ENCODE data around the gene CYS1. TPM values are rescaled to one million over a fixed set of nuclear protein-coding genes. Genes with fewer than 3 reads are reported as not detected.
"Not testable (repeated sequence)": the region's sequence is repeated elsewhere in the genome, so short reads cannot be mapped to it uniquely, and the experiment has no call there.

The CYS1 gene
- polyA plus RNA-seq, 4 donors: 0.54 to 14.8 (median 0.76) TPM; not detected in 1

GRCh38 chr2:10122500-10123280 is 42.5 kb upstream of the CYS1 start, which contains the start of gene RRM2:
RRM2 (plus strand) TSS chr2:10122739; CDS start chr2:10122799, 60 bp downstream.
- Histone ChIP-seq H3K36me3 (ENCODE audit: control insufficient read depth in 3 of 3, insufficient read depth in 2 of 3, low read depth in 1 of 3, low read length in 3 of 3) (peaks cover 0 to 2% (median 0%) of the 10 kb centered on the region in 3 donors), H3K4me3 (ENCODE audit: low read depth in 1 of 3, low read length in 3 of 3) (peak within 1 kb of the TSS; percentile 37 to 70 (median 65)), H3K9me3 (ENCODE audit: control insufficient read depth in 2 of 2, insufficient read depth in 1 of 2, low read depth in 1 of 2, low read length in 1 of 2) (no peaks in the 10 kb centered on the region), H3K27ac (ENCODE audit: low read depth in 1 of 3, low read length in 2 of 3) (peak within 1 kb of the TSS; percentile 73 to 95 (median 92)), H3K4me1 (ENCODE audit: control insufficient read depth in 3 of 3, insufficient read depth in 2 of 3, low read depth in 1 of 3, low read length in 2 of 3) (peaks cover 0 to 45% (median 13%) of the 10 kb centered on the region in 3 donors), H3K27me3 (ENCODE audit: control insufficient read depth in 3 of 3, insufficient read depth in 3 of 3, low read length in 3 of 3) (no peaks in the 10 kb centered on the region)
- WGBS, 3 donors: 0% methylated on average over 56 to 81 of the region's 81 CpGs
- FAIRE-seq (no peak), DNase-seq (peak; percentile 93 to 95)

DNA sequence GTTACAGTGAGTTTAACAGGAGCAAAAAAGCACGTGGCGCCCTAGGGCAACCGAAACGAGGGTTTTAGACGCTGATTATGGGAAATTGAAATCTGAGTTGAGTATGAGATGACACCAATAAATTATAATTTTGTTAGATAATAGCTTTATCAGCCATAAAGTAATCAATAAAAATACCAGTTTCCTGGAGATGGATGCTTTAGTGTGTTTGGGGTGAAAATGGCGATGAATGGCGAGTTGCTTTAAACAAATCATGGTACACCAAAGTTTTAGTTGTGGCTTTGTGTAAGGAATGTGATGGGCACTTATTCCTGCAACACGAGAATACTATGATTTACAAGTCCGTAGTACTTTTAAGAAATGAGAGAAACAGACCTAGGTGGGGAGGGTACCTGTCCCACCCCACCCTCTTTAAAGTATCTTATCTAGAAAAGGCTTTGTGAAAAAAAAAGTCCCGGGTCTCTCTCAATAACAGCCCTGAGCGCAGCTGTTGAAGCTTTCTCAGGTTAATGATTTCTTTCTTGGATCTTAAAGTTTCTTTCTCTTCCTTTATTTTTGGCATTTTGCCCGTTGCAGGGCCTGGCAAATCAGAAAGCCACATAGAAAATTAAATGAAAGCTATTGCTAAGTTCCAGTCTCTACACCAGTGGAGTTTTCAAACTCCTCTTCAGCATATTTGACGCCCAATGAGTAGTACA is 40.8 kb upstream of the CYS1 start:
- WGBS, 3 donors: 3 to 15% (median 5%) methylated on average over 13 of the region's 13 CpGs
- DNase-seq (peak; percentile 80 to 85), FAIRE-seq (no peak)
- no peaks in the 10 kb centered on the region for H3K9me3 ChIP-seq (ENCODE audit: control insufficient read depth in 2 of 2, insufficient read depth in 1 of 2, low read depth in 1 of 2, low read length in 1 of 2)
- peaks cover 0 to 32% (median 8%) of the 10 kb centered on the region in 3 donors for H3K4me1 ChIP-seq (ENCODE audit: control insufficient read depth in 3 of 3, insufficient read depth in 2 of 3, low read depth in 1 of 3, low read length in 2 of 3)
- H3K27me3 ChIP-seq (ENCODE audit: control insufficient read depth in 3 of 3, insufficient read depth in 3 of 3, low read length in 3 of 3): no peaks in the 10 kb centered on the region
- peak overlapping the region; percentile 91 to 95 (median 92) for H3K27ac ChIP-seq (ENCODE audit: low read depth in 1 of 3, low read length in 2 of 3)
- peaks cover 0 to 2% (median 0%) of the 10 kb centered on the region in 3 donors for H3K36me3 ChIP-seq (ENCODE audit: control insufficient read depth in 3 of 3, insufficient read depth in 2 of 3, low read depth in 1 of 3, low read length in 3 of 3)
- peak overlapping the region; percentile 42 to 67 (median 61) for H3K4me3 ChIP-seq (ENCODE audit: low read depth in 1 of 3, low read length in 3 of 3)

DNA sequence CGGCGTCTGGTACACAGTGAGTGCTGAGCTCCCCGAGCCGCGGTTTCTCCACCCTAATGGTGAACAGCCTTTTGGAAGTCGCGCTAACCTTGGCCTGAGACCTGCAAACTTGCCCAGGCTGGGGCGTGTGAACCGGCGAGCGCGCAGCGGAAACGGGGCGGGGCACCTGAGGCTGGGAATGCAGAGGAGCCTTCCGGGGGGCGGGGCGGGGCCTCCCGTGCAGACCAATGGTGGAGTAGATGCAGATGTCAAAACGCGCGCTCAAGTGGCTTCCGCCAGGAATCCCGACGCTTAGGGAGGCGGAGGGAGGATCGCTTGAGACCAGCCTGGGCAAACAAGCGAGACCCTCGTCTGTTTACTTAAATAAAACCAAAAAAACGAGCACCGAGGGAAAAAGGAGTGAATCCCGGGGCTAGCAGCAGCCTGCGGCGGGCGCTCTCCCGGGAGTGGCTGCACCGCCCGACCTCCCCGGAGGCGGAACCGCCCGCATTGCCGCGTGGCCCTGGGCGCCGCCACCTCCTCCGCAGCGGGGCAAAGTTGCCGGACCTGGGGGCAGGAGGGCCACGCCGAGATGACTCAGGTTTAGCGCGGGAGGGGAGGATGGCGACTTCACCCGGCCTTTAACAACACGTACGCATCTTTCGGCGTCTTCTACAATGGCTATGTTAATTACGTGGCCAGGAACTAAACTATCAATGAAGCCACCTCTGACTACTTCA is 40.1 kb upstream of the CYS1 start:
- Histone ChIP-seq H3K27me3 (ENCODE audit: control insufficient read depth in 3 of 3, insufficient read depth in 3 of 3, low read length in 3 of 3) (no peaks in the 10 kb centered on the region), H3K36me3 (ENCODE audit: control insufficient read depth in 3 of 3, insufficient read depth in 2 of 3, low read depth in 1 of 3, low read length in 3 of 3) (no peaks in the 10 kb centered on the region), H3K4me3 (ENCODE audit: low read depth in 1 of 3, low read length in 3 of 3) (peak overlapping the region; percentile 42 to 67 (median 61)), H3K4me1 (ENCODE audit: control insufficient read depth in 3 of 3, insufficient read depth in 2 of 3, low read depth in 1 of 3, low read length in 2 of 3) (peaks cover 0 to 25% (median 4%) of the 10 kb centered on the region in 3 donors), H3K9me3 (ENCODE audit: control insufficient read depth in 2 of 2, insufficient read depth in 1 of 2, low read depth in 1 of 2, low read length in 1 of 2) (no peaks in the 10 kb centered on the region), H3K27ac (ENCODE audit: low read depth in 1 of 3, low read length in 2 of 3) (peak overlapping the region; percentile 91 to 95 (median 92))
- DNase-seq (peak; percentile 98), FAIRE-seq (no peak)
- WGBS, 3 donors: 0 to 1% (median 1%) methylated on average over 60 of the region's 60 CpGs

DNA sequence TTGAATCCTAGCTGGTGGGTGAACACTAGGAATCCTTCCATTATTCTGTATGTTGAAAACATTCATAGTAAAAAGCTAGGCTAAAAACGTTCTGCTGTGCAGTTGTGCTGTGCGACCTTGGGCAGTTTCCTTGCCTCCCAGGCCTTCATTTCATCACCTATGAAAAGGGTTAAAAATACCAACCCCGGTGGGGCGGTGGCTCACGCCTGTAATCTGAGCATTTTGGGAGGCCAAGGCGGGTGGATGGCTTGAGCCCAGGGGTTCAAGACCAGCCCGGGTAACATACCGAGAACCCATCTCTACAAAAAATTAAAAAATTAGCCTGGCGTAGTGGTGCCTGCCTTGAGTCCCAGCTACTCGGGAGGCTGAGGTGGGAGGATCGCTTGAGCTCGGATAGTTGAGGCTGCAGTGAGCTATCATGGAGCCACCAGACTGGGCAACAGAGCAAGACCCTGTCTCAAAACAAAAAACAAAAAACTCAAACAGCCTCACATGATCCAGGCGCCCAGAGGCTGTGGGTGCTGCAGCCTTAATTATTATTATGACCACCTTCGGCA is 39.5 kb upstream of the CYS1 start:
- Histone ChIP-seq H3K36me3 (ENCODE audit: control insufficient read depth in 3 of 3, insufficient read depth in 2 of 3, low read depth in 1 of 3, low read length in 3 of 3) (no peaks in the 10 kb centered on the region), H3K27me3 (ENCODE audit: control insufficient read depth in 3 of 3, insufficient read depth in 3 of 3, low read length in 3 of 3) (no peaks in the 10 kb centered on the region), H3K4me3 (ENCODE audit: low read depth in 1 of 3, low read length in 3 of 3) (peak overlapping the region in 2 of 3 donors; percentile 61 to 67), H3K9me3 (ENCODE audit: control insufficient read depth in 2 of 2, insufficient read depth in 1 of 2, low read depth in 1 of 2, low read length in 1 of 2) (no peaks in the 10 kb centered on the region), H3K27ac (ENCODE audit: low read depth in 1 of 3, low read length in 2 of 3) (peak overlapping the region; percentile 91 to 95 (median 92)), H3K4me1 (ENCODE audit: control insufficient read depth in 3 of 3, insufficient read depth in 2 of 3, low read depth in 1 of 3, low read length in 2 of 3) (peaks cover 0 to 19% (median 3%) of the 10 kb centered on the region in 3 donors)
- FAIRE-seq (no peak), DNase-seq (no peak)
- 59 to 78% (median 68%) methylated on average over 14 of the region's 14 CpGs for WGBS, 3 donors

DNA sequence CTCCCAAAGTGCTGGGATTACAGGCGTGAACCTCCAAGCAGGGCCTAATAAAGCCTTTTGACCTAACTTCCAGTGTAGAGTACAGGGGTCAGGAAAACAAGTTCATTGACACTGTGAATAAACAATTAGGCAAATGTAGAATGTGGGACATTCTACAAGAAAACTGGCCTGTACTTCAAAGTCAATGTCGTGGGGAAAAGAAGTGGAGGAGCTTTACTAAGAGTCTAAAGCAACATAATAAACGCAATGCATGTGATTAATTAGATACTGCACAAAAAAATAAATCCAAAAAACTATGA is 38.8 kb upstream of the CYS1 start:
- no peaks in the 10 kb centered on the region for H3K36me3 ChIP-seq (ENCODE audit: control insufficient read depth in 3 of 3, insufficient read depth in 2 of 3, low read depth in 1 of 3, low read length in 3 of 3)
- H3K9me3 ChIP-seq (ENCODE audit: control insufficient read depth in 2 of 2, insufficient read depth in 1 of 2, low read depth in 1 of 2, low read length in 1 of 2): no peaks in the 10 kb centered on the region
- 87 to 90% (median 90%) methylated on average over 3 of the region's 3 CpGs for WGBS, 3 donors
- FAIRE-seq: no peak
- no peak overlapping the region for H3K4me3 ChIP-seq (ENCODE audit: low read depth in 1 of 3, low read length in 3 of 3)
- no peaks in the 10 kb centered on the region for H3K27me3 ChIP-seq (ENCODE audit: control insufficient read depth in 3 of 3, insufficient read depth in 3 of 3, low read length in 3 of 3)
- DNase-seq: no peak
- H3K27ac ChIP-seq (ENCODE audit: low read depth in 1 of 3, low read length in 2 of 3): no peak overlapping the region
- H3K4me1 ChIP-seq (ENCODE audit: control insufficient read depth in 3 of 3, insufficient read depth in 2 of 3, low read depth in 1 of 3, low read length in 2 of 3): peaks cover 0 to 18% (median 3%) of the 10 kb centered on the region in 3 donors

- no peak for FAIRE-seq
- Histone ChIP-seq H3K27me3 (ENCODE audit: control insufficient read depth in 3 of 3, insufficient read depth in 3 of 3, low read length in 3 of 3) (no peaks in the 10 kb centered on the region), H3K4me1 (ENCODE audit: control insufficient read depth in 3 of 3, insufficient read depth in 2 of 3, low read depth in 1 of 3, low read length in 2 of 3) (peaks cover 0 to 12% (median 0%) of the 10 kb centered on the region in 3 donors), H3K36me3 (ENCODE audit: control insufficient read depth in 3 of 3, insufficient read depth in 2 of 3, low read depth in 1 of 3, low read length in 3 of 3) (no peaks in the 10 kb centered on the region), H3K27ac (ENCODE audit: low read depth in 1 of 3, low read length in 2 of 3) (no peak overlapping the region), H3K4me3 (ENCODE audit: low read depth in 1 of 3, low read length in 3 of 3) (no peak overlapping the region), H3K9me3 (ENCODE audit: control insufficient read depth in 2 of 2, insufficient read depth in 1 of 2, low read depth in 1 of 2, low read length in 1 of 2) (peaks cover 0 to 15% of the 10 kb centered on the region in 2 donors)
- DNase-seq: no peak
Measured at GRCh38 chr2:10109311-10109710, 29.1 kb upstream of the CYS1 start.

GRCh38 chr2:10104906-10105305 is 24.7 kb upstream of the CYS1 start:
- Histone ChIP-seq H3K4me1 (ENCODE audit: control insufficient read depth in 3 of 3, insufficient read depth in 2 of 3, low read depth in 1 of 3, low read length in 2 of 3) (peaks cover 0 to 24% (median 0%) of the 10 kb centered on the region in 3 donors), H3K27ac (ENCODE audit: low read depth in 1 of 3, low read length in 2 of 3) (peak overlapping the region in 1 of 3 donors; percentile 62), H3K9me3 (ENCODE audit: control insufficient read depth in 2 of 2, insufficient read depth in 1 of 2, low read depth in 1 of 2, low read length in 1 of 2) (peaks cover 0 to 15% of the 10 kb centered on the region in 2 donors)
- not testable (repeated sequence) for H3K27me3 ChIP-seq (ENCODE audit: control insufficient read depth in 3 of 3, insufficient read depth in 3 of 3, low read length in 3 of 3); FAIRE-seq; H3K36me3 ChIP-seq (ENCODE audit: control insufficient read depth in 3 of 3, insufficient read depth in 2 of 3, low read depth in 1 of 3, low read length in 3 of 3); H3K4me3 ChIP-seq (ENCODE audit: low read depth in 1 of 3, low read length in 3 of 3)
- peak; percentile 59 to 85 for DNase-seq

GRCh38 chr2:10103179-10103578 is 23.0 kb upstream of the CYS1 start:
- H3K27ac ChIP-seq (ENCODE audit: low read depth in 1 of 3, low read length in 2 of 3): no peak overlapping the region
- no peak overlapping the region for H3K4me3 ChIP-seq (ENCODE audit: low read depth in 1 of 3, low read length in 3 of 3)
- no peak for FAIRE-seq
- H3K36me3 ChIP-seq (ENCODE audit: control insufficient read depth in 3 of 3, insufficient read depth in 2 of 3, low read depth in 1 of 3, low read length in 3 of 3): no peaks in the 10 kb centered on the region
- H3K4me1 ChIP-seq (ENCODE audit: control insufficient read depth in 3 of 3, insufficient read depth in 2 of 3, low read depth in 1 of 3, low read length in 2 of 3): peaks cover 0 to 24% (median 0%) of the 10 kb centered on the region in 3 donors
- DNase-seq: no peak
- H3K27me3 ChIP-seq (ENCODE audit: control insufficient read depth in 3 of 3, insufficient read depth in 3 of 3, low read length in 3 of 3): no peaks in the 10 kb centered on the region
- H3K9me3 ChIP-seq (ENCODE audit: control insufficient read depth in 2 of 2, insufficient read depth in 1 of 2, low read depth in 1 of 2, low read length in 1 of 2): peaks cover 0 to 15% of the 10 kb centered on the region in 2 donors
- WGBS, 3 donors: 85 to 89% (median 88%) methylated on average over 6 of the region's 6 CpGs
